CD4-positive, alpha-beta T cell treated with Interleukin-6 at 100 ng/mL for 8 hours (primary cell): ENCODE results near the gene GHSR.

Experiments
- DNase-seq: peaks from one replicate; pipeline ENCODE4 v3.0.0-alpha.2; 2020; ENCODE audit warnings: mixed read lengths, low spot score

Gene GHSR

DNA sequence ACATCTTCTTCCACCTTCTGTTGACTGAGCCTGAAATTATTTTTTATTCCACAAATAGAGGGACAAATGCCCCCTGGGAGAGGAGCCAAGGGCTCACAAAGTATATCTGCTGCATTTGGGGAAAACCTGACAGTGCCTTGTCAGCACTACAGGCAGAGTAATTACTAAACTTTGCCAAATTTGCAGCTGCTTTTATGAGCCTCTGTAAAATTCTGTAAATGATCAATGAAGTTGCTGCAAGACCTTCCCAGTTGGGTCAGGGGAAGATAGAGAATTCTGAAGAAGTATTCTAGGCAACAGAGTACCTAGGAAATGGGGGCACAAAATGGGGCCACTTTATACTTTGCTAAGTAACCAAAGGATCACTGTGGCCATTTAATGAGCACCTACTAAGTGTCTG, 10.5 kb downstream of the GHSR start:
- DNase-seq = no peak

DNA sequence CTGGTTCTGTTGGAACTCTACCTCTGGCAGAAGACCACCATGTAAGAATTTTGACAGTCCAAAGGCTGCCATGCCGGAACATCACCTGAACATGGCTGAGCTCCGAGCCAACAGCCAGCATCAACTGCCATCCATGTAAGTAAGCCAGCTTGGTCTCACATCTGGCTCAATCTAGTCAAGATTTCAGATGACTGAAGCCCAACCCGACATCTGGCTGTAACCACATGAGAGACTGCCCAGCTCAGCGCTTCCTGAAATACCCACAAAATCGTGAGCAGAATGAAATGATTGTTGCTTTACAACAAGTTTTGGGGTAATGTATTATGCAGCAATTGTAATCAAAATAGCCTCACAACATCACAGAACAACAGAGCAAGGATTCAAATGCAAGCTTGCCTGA, 32.9 kb downstream of the GHSR start:
- DNase-seq = no peak

DNA sequence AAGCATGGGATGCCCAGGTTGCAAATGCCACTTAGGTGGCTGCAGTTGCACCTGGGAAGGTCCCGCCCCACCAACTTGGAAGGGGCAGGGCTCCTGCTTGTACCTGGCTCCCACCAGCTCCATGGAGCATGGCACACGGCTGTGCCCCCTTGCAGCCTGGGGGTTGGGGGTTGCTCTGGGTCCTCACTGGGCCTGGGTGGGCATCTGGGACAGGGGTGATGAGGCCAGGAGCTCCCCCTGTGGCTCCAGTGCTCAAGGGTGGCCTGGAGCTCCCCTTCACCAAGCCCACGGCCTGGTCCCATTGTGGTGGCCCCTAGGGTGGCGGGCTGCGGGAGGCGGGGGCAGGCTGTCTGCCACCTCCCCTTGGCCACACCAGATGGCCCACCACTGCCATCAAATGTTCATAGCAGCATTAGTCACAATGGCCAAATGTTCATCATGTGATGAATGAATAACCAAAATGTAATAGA, 36.7 kb downstream of the GHSR start:
- no peak for DNase-seq

DNA sequence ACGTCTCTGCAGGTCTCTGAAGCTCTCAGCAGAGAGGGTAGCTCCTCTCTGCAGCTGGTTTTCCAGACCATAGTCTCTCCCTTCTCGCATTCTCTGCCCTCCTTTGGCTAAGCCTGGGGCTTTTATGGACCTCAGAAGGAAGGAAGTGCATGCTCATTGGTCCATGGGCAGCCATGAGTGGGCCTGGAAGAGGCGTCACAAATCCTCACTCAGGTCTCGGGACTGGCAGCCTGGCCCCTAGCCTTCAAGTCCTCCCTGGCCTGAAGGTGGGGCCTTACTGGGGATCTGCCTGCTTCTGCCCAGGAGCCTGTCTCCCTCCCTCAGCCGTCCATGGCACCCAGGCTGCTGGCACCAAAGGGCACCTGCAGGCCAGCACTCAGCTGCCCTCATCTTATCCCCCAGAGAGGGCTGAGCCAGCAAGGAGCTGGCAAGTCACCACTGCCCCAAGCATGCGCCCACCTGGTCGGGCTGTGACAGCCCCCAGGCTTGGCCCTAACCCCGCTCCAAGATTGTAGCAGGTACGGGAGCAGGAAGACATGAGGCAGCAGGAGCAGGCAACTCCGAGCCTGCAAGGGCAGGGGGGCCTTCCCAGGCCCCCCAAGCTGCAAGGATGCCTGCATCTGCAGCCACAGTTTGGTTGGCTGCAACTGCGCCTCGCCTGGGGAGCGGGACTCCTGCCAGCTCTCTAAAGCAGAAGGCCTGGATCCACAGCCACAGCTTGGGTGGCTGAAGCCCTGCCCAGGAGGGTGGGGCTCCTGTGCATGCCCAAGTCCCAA, 37.4 kb downstream of the GHSR start:
- no peak for DNase-seq

DNA sequence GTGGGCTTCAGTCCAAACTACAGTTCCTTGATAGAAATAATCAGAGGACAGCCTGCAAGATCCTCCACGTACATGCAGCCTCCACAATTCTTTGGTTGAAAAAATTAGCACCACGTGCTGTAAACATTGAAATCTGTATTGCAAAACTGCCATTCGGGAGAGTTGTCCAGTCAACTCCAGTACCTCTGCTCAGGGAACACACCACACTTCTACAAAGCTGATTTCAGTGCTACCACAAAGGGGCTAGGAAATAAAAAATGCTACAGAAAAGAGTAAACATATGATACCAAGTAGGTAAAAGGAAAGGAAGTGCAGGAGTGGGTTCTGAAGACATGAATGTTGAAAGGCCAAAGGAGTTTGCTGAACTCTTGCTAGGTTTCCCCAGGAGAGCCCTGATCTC, 40.4 kb downstream of the GHSR start:
- DNase-seq = no peak

DNA sequence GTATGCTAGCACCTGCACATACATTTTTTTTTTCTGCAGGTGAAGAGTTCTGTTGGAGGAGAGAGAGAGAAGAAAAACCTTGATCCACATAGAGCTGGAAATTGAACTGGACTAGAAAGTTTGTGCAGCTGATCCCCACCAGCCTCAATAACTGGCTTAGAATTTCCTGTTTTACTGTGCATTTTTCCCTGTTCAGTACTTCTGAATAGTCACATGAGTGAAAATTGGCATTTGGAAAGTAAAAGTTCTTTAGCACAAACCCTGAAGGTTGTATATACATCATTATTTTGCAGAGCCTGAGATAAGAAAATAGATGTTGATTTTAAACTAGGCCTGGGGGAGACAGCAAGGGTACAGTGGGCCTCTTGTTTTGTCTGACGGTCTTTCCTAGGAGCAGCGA, 42.3 kb downstream of the GHSR start:
- no peak for DNase-seq

DNA sequence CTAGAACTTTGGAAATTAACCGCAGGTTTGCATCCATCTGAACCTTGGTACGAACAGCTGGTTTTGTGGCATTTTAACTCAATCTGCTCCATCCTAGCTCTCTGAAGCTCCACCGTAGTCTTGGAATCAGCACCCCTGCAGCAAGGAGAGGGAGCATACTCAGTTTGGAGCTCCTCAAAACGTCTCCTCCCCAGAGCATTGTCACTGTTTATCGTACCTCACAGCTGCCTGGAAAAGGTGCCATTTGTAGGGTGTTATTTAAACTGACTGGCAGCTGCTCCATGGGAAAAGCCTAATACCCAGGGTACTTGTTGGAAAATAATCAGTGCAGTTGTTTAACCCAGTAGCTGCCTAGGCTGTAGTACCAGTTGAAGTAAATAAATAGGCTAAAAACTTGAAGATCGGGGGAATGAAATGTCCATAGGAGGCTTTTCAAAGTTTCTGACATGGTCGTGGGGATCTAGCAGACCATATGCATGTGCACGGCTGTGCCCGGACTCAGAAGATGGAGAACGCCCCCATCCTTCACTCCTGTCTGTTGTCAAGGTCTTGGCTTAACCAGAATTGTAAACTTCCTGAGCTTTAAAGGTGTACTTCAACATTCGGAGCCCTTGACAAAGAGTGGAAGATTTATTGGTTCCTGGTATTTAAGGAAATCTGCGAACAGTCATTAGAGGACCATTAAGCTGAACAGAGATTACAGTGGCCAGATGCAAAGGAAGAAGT, 43.9 kb downstream of the GHSR start:
- DNase-seq = no peak

DNA sequence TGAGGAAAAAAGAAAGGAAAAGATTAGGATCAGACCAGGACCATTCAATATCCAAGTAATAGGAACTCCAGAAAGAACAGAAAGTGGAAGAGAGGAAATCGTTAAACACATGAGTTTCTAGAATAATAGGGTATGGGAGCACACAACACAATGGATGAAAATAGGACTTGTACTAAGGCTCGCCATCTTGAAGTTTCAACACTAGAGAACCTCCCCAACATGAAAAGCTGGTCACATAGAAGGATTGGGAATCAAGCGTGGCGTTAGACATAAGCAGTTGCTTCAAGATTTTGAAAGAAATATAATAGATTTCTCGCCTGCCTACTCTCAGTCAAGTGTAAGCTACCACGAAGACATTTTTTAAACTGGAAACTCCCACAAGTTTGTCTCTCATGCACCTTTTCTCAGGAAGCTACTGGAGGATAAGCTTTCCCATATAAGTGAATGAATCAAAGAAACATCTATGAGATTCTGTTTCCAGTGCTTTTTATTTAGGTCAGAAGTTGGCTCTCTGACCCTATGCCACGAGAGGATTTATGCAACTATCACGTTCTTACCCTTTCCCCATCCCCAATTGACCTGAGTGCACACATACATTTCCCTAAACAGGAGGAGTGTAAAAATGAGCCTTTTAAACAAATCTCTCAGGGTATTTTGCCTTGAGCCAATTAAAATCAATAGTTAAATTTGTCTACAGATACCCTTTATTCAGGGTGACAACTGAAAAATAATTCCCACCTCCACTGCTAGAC, 45.2 kb downstream of the GHSR start:
- DNase-seq = no peak

DNA sequence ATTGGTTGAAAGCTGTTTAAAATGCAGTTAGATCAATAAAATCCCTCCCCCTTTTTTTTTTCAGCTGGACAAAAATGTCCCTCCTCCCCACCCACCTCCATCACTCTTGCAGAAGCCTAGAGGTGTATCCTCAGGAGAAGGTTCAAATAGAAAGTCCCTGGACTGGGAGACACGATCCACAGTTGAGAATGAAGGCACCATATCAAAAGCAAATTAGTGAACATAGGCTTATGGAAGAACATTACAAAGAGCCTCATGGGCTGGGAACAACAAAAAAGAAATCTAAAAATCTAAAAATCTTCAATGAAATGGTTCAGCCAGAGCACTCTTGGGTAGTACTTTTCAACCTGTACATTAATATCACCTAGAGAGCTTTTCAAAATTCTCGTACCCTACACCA, 46.2 kb downstream of the GHSR start:
- no peak for DNase-seq

DNA sequence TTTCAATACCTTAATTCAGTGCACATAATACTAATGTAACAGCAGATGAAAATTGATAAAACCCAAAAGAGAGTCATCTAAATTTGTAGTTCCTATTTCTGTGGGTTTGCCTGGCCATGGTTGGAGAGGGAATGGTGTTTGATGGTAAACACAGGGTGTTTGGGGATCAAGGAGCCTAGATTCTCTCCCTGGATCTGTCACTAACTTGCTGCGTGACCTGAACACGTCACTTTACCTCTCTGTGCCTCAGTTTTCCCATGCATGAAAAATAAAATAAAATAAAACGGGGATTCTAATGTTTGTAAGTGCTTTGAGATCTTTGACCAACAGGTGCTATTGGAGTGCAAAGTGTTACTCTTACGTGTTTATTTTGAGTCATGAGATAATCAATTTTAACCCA, 49.8 kb downstream of the GHSR start:
- no peak for DNase-seq

DNA sequence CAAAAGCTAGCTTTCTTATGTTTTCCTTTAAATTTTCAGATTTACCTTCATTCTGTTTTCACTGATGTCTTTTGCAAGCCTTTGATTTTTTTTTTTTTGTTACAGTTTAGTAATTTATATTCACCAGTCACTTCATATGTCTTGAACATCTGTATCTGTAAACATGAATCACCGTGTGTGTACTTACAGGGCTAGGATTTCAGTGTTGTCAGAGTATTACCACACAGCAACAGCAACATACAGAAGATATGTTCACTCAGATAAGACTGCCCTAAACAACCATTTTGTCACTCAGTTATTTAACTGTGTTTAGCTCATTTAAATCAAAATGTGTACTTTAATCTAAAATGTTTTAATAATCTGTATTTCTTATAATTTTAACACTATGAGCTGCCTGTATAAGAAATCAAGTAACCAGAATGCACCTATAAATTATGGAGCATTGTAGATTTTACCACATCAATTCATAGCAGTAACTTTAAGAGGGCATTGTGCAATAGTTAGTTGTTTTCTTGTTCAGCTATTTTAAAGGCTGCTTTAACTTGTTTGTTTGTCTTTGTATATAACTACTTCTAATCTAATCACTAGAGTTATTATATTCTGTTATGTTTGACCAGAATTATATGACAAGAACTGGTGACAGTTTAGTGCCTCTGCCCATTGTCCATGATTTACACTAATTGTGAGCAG, 50.4 kb downstream of the GHSR start:
- DNase-seq = no peak

DNA sequence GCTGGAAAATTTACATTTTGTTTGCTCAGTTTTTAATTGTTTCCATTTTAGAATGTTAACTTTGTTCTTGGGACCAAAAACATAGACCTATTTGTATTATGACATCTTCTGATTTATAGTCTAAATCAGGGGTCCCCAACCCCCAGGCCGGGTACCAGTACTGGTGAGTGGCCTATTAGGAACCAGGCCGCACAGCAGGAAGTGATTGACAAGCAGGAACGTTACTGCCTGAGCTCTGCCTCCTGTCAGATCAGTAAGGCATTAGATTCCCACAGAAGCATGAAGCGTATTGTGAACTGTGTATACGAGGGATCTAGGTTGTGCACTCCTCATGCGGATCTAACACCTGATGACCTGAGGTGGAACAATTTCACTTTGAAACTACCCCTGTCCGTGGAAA, 51.9 kb downstream of the GHSR start:
- no peak for DNase-seq

DNA sequence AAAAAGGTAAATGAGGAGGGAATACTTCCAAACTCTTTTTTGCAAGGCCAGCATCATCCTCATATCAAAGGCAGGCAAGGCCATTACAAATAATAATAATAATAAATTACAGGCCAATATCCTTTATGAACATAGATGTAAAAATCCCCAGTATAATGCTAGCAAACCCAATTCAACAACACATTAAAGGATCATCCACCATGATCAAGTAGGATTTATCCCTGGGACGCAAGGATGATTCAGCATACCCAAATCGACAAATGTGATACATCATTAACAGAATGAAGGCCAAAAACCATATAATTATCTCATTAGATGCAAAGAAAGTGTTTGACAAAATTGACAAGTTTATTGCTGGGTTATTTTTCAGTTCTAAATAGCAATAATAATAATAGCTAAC, 53.6 kb downstream of the GHSR start:
- DNase-seq = no peak
